Astrocyte of the cerebellum (primary cell): ENCODE measurements around the gene EIF1AY.

ENCODE experiments used
- DNase-seq: peaks from one replicate; pipeline ENCODE4 v3.0.0-alpha.2; 2011; ENCODE audit warnings: low read depth
- H3K4me3 ChIP-seq: 2 replicates; pipeline ENCODE4 v1.5.1; 2011; ENCODE audit warnings: mild to moderate bottlenecking, low read depth, low read length, moderate library complexity
- in situ Hi-C: cut with HindIII; loops from 2 replicates; pipeline ENCODE4 v1.10.0; 2017; ENCODE audit warnings: low sequenced_read_pairs
- TF ChIP-seq, protein P1 (sequence below): IDR thresholded peaks from 2 replicates; pipeline ENCODE4 v1.5.1; 2012; ENCODE audit warnings: low read length, low read depth, moderate library complexity, mild to moderate bottlenecking; ENCODE audit errors: missing control alignments

EIF1AY gene, protein sequence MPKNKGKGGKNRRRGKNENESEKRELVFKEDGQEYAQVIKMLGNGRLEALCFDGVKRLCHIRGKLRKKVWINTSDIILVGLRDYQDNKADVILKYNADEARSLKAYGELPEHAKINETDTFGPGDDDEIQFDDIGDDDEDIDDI

DNA sequence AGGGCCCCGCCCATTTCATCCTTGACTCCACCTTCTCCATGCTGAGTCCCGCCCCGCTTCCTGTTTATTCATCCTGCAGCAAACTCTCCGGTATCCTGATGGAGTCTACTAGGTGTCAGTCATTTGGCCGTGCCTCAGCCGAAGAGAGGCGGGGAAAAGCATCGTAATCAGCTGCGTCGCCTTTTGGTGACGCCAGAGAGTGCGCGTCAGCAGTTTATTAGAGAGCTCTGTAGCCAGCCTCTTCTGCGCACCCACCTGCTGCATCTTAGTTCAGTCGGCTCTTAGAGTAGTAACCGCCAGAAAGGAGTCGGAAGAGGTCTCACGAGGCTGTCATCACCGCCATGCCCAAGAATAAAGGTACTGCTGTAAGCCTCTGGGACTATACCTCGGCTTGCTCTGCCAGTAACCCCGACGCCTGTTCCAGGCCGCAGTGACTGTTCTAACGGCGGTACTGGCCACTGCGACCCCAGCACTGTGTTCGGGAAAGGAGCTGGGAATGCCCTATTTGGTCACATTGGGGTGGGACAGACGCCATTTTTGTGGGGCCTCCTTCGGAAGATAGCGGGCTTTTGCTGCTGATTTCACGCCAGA is at the start of gene EIF1AY:
TSS of gene EIF1AY (plus strand) at position 246 of the 591 bp plus-strand sequence. CDS start at position 342, 96 bp downstream.
- in situ Hi-C loops, result no loop called here
- no peak for DNase-seq
- TF ChIP-seq, protein P1, sequence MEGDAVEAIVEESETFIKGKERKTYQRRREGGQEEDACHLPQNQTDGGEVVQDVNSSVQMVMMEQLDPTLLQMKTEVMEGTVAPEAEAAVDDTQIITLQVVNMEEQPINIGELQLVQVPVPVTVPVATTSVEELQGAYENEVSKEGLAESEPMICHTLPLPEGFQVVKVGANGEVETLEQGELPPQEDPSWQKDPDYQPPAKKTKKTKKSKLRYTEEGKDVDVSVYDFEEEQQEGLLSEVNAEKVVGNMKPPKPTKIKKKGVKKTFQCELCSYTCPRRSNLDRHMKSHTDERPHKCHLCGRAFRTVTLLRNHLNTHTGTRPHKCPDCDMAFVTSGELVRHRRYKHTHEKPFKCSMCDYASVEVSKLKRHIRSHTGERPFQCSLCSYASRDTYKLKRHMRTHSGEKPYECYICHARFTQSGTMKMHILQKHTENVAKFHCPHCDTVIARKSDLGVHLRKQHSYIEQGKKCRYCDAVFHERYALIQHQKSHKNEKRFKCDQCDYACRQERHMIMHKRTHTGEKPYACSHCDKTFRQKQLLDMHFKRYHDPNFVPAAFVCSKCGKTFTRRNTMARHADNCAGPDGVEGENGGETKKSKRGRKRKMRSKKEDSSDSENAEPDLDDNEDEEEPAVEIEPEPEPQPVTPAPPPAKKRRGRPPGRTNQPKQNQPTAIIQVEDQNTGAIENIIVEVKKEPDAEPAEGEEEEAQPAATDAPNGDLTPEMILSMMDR, result no peak

DNA sequence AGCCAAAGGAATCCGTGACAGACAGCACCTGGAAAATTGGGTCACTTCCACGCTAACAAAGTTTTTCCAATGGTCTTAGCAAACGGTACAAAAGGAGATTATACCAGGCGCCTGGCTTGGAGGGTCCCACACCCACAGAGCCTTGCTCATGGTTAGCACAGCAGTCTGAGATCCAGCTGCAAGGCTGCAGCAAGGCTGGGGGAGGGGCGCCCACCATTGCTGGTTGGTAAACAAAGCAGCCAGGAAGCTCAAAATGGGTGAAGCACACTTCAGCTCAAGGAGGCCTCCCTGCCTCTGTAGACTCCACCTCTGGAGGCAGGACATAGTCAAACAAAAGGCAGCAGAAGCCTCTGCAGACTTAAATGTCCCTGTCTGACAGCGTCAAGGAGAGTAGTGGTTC is 47.1 kb upstream of the EIF1AY start:
- TF ChIP-seq, protein P1, result no peak
- no peak for DNase-seq

More for the DNA sequence above, at the start of gene EIF1AY:
- no peak within 1 kb of the TSS for H3K4me3 ChIP-seq

DNA sequence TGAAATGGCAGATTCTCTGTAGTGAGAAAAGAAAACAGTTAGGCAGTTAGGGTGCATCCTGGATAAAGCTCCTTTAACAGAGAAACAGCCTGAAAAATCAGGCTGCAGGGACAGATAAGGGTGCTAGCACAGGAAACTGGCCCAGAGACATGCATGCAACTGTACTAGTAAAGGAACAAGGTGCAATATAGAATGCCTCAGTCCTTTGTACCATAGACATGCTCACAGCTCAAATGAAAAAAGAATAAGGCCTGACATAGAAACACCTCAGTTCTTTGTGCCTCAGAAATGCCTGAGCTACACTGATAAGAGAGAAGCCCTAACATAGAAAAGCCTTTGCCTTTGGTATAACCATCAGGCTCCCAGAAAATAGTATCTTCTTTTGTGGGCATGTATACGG is 37.4 kb upstream of the EIF1AY start:
- H3K4me3 ChIP-seq, result no peak overlapping the region
- TF ChIP-seq, protein P1, result no peak
- in situ Hi-C loops, result no loop called here
- no peak for DNase-seq

More for the DNA sequence above, 47.1 kb upstream of the EIF1AY start:
- no peak overlapping the region for H3K4me3 ChIP-seq
- in situ Hi-C loops, result no loop called here

DNA sequence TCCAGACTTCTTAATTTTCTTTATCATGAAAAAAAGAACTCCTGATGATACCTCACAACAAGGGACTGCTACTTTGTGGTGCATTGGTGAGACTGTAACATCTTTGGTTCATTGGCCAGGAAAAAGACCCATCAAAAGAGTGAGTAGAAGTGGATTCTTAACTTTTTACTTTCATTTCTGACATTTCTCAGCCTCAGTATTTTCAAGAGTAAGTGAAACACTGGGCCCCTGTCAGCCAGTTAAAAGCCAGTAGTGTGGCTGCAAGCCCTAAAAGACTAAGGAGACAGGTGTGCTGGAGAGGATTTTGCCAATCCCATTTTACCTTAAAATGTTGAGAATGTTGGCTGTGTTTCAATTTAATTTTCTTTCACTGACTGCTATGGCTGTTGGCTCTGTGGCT is 36.6 kb upstream of the EIF1AY start:
- TF ChIP-seq, protein P1, result no peak
- no peak overlapping the region for H3K4me3 ChIP-seq
- DNase-seq, result no peak
- in situ Hi-C loops, result no loop called here

DNA sequence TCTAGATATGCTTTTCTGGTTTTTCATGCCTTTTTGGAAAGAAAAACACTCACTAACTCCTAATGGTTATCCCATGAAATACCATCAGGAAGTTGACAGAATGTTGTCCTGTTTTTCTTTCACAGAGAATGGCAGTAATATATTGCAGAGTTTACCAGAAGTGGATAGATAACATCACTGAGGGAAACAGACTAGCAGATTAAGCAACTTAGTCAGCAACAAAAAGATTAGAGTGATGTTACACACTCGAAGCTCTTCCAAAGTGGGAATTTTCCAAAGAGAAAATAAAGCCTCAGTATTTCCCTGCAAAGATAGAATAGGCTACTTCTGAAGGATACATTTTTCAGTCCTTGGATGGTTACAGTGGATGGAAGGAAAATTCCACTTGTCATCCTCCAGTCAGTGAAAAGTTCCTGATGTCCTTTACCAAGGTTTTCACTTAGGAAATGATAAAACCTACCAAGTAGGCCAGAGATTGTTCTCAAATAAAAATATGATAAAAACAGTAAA is 31.1 kb upstream of the EIF1AY start:
- in situ Hi-C loops, result no loop called here
- no peak for DNase-seq
- no peak overlapping the region for H3K4me3 ChIP-seq
- TF ChIP-seq, protein P1, result no peak

DNA sequence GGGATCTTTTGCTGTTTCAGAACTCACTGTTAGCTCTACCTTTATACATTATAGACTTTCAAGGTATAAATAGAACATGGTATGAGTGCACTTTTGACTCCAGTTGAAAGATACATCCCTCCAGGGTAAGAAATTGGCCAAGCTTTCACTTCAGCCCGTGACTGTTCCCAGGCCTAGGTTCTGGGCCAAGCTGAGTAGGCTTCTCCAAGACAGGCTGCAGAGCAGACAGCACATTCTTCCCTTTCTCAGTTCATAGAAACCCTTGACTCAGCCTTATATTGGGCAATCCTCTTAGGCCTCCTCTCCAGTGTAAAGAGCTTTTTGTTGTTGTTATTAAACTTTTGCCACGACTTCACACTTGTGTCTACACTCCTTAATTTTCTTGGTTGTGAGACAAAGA is 29.5 kb upstream of the EIF1AY start:
- DNase-seq, result no peak
- TF ChIP-seq, protein P1, result no peak
- in situ Hi-C loops, result no loop called here
- H3K4me3 ChIP-seq, result no peak overlapping the region
